ENCODE data around the gene RTP5.

RTP5 gene

DNA sequence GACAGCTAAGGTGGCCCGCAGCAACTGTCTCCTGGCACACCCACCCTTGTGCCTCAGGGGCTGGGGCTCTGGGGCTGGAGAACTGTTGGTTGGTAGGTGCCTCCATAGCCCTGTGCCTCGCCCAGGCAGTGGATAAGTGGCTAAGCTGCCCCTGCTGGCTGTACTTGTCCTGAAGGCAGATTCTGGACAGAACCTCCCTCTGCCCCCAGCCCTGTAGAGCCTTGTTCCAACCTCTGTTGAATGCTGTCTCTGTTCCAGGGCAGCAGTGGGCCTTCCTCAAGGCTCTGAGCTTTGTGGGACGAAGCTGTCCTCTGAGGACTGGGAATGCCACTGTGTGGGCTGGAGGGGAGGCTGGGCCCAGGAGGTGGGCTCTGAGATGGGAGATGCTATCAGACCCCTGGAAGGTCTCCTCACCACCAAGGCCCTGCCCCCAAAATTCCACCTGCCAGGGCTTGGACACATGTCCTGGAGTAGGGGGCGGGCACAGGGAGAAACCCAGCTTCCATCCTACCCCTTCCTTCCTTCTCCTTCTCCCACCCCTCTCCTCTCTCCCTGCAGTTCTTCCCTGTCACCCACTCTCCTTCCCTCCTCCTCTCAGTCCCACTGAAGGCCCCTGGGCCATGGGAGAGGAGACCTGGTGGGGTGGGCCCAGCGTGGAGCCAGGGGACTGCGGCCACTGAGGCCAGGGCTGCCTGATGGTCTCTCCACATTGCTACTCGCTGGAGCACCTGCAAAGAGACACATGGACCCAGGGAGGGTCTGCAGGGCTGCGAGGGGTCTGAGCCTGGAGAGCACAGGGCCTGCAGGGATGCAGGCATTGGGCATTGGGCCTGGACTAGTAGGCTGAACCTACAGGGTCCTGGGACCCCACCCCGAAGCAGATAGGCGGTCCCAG is 9.1 kb upstream of the RTP5 start:
- Histone ChIP-seq H3K4me3 (ENCODE audit: low read depth in 1 of 2, low read length in 2 of 2) (peak overlapping the region in 1 of 2 experiments; percentile 42; a peak in 2 of 4 replicates), H3K36me3 (ENCODE audit: insufficient read depth, low read length) (no peaks in the 10 kb centered on the region), H3K9ac (ENCODE audit: low read depth, low read length) (peak overlapping the region; percentile 10; the same call in 1 of the 2 replicates), H4K20me1 (ENCODE audit: insufficient read depth, low read length) (peaks cover 20% of the 10 kb centered on the region; the same call in 1 of the 2 replicates), H3K27ac (ENCODE audit: low read length) (peak overlapping the region; percentile 67), H3K79me2 (ENCODE audit: insufficient read depth, low read length) (no peaks in the 10 kb centered on the region), H3K27me3 (ENCODE audit: insufficient read depth, low read length, poor library complexity) (peaks cover 9% of the 10 kb centered on the region), H2AFZ (ENCODE audit: low read depth, low read length) (no peak overlapping the region), H3K9me3 (ENCODE audit: insufficient read depth, low read length, severe bottlenecking) (no peaks in the 10 kb centered on the region), H3K4me1 (ENCODE audit: insufficient read depth, low read length) (peaks cover 48% of the 10 kb centered on the region), H3K4me2 (ENCODE audit: insufficient read depth, low read length) (peak overlapping the region; percentile 49)
- TF ChIP-seq, protein P1, sequence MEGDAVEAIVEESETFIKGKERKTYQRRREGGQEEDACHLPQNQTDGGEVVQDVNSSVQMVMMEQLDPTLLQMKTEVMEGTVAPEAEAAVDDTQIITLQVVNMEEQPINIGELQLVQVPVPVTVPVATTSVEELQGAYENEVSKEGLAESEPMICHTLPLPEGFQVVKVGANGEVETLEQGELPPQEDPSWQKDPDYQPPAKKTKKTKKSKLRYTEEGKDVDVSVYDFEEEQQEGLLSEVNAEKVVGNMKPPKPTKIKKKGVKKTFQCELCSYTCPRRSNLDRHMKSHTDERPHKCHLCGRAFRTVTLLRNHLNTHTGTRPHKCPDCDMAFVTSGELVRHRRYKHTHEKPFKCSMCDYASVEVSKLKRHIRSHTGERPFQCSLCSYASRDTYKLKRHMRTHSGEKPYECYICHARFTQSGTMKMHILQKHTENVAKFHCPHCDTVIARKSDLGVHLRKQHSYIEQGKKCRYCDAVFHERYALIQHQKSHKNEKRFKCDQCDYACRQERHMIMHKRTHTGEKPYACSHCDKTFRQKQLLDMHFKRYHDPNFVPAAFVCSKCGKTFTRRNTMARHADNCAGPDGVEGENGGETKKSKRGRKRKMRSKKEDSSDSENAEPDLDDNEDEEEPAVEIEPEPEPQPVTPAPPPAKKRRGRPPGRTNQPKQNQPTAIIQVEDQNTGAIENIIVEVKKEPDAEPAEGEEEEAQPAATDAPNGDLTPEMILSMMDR (IDR thresholded peaks at IDR 0.05; ENCODE audit: borderline replicate concordance, extremely low read depth, low read length, poor library complexity, severe bottlenecking), result no peak
- TF ChIP-seq EZH2 (IDR thresholded peaks at IDR 0.05; ENCODE audit: borderline replicate concordance, low read depth, low read length, severe bottlenecking), result no peak
- ATAC-seq (ENCODE audit: insufficient read depth, low read depth) (peak; percentile 75), DNase-seq (no peak)

- H3K36me3 ChIP-seq (ENCODE audit: insufficient read depth, low read length), result no peaks in the 10 kb centered on the region
- no peak overlapping the region for H3K4me3 ChIP-seq (ENCODE audit: low read depth in 1 of 2, low read length in 2 of 2)
- no peak for DNase-seq
- H3K79me2 ChIP-seq (ENCODE audit: insufficient read depth, low read length), result no peaks in the 10 kb centered on the region
- no peak overlapping the region for H2AFZ ChIP-seq (ENCODE audit: low read depth, low read length)
- H3K9me3 ChIP-seq (ENCODE audit: insufficient read depth, low read length, severe bottlenecking), result no peaks in the 10 kb centered on the region
- H3K9ac ChIP-seq (ENCODE audit: low read depth, low read length), result no peak overlapping the region
- no peak overlapping the region for H3K27ac ChIP-seq (ENCODE audit: low read length)
- no peak for ATAC-seq (ENCODE audit: insufficient read depth, low read depth)
- no peak overlapping the region for H3K4me2 ChIP-seq (ENCODE audit: insufficient read depth, low read length)
- H4K20me1 ChIP-seq (ENCODE audit: insufficient read depth, low read length), result peaks cover 26% of the 10 kb centered on the region; the same call in 1 of the 2 replicates
- TF ChIP-seq EZH2 (IDR thresholded peaks at IDR 0.05; ENCODE audit: borderline replicate concordance, low read depth, low read length, severe bottlenecking), result no peak
- TF ChIP-seq, protein P1 (IDR thresholded peaks at IDR 0.05; ENCODE audit: borderline replicate concordance, extremely low read depth, low read length, poor library complexity, severe bottlenecking), result no peak
- H3K27me3 ChIP-seq (ENCODE audit: insufficient read depth, low read length, poor library complexity), result peaks cover 9% of the 10 kb centered on the region
- H3K4me1 ChIP-seq (ENCODE audit: insufficient read depth, low read length), result peaks cover 57% of the 10 kb centered on the region
Measured at GRCh38 chr2:241861264-241861663, 8.3 kb upstream of the RTP5 start.

DNA sequence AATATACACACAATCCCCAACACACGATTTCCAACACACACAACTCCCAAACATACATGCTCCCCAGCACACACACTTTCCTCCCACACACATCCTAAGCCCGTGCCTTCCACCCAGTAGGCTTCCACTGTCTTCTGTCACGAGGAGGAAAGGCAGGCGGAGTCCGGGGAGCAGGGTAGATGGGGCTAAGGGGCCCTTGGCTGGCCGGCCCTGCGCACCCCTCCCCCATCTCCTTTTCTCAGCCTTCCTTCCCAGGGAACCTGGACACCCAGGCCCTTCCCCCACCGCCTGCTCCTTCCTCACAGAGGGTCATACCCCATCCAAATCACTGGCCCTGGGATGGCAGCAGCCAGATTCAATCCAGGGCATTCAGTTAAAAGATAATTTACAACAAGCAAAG is 7.4 kb upstream of the RTP5 start:
- TF ChIP-seq EZH2 (IDR thresholded peaks at IDR 0.05; ENCODE audit: borderline replicate concordance, low read depth, low read length, severe bottlenecking), result no peak
- TF ChIP-seq, protein P1 (IDR thresholded peaks at IDR 0.05; ENCODE audit: borderline replicate concordance, extremely low read depth, low read length, poor library complexity, severe bottlenecking), result no peak
- Histone ChIP-seq H3K79me2 (ENCODE audit: insufficient read depth, low read length) (no peaks in the 10 kb centered on the region), H2AFZ (ENCODE audit: low read depth, low read length) (no peak overlapping the region), H3K9me3 (ENCODE audit: insufficient read depth, low read length, severe bottlenecking) (no peaks in the 10 kb centered on the region), H3K9ac (ENCODE audit: low read depth, low read length) (no peak overlapping the region), H3K27ac (ENCODE audit: low read length) (no peak overlapping the region), H3K36me3 (ENCODE audit: insufficient read depth, low read length) (no peaks in the 10 kb centered on the region), H4K20me1 (ENCODE audit: insufficient read depth, low read length) (peaks cover 26% of the 10 kb centered on the region; the same call in 1 of the 2 replicates), H3K27me3 (ENCODE audit: insufficient read depth, low read length, poor library complexity) (peaks cover 9% of the 10 kb centered on the region), H3K4me1 (ENCODE audit: insufficient read depth, low read length) (peaks cover 65% of the 10 kb centered on the region), H3K4me3 (ENCODE audit: low read depth in 1 of 2, low read length in 2 of 2) (no peak overlapping the region), H3K4me2 (ENCODE audit: insufficient read depth, low read length) (no peak overlapping the region)
- DNase-seq (no peak), ATAC-seq (ENCODE audit: insufficient read depth, low read depth) (no peak)
